Right ventricle myocardium inferior (tissue), 1 donor: ENCODE data around the gene RERE. TPM values are rescaled to one million over a fixed set of nuclear protein-coding genes. Genes with fewer than 3 reads are reported as not detected.

Source experiments
- ATAC-seq: fragments of 200-7000 bp; cut with Tn5 transposase; one replicate; pipeline ENCODE4 v1.9.1; 2020; ENCODE audit warnings: mild to moderate bottlenecking, moderate library complexity
- DNase-seq: peaks from one replicate; pipeline ENCODE4 v3.0.0; 2021; ENCODE audit errors: missing footprints
- intact Hi-C: fragments of 100-400 bp; cut with DNase I; formaldehyde crosslinking; loops from one replicate; pipeline ENCODE4 v1.11.0; 2022
- total RNA-seq: library from RNA; stranded (reverse); fragmentation: NEBNext Ultra II Directional; extraction: Animal tissue kit (Norgen Biotek cat#: 25700); gene quantifications from one replicate; pipeline ENCODE4 v1.2.1, GENCODE V29; 2021
- donor health status: DM: no; HTN: yes; CAD: no; lungs with severe emphysema.

RERE gene
- total RNA-seq, 1 donor from 2014 or later, result 133 TPM

- DNase-seq, result no peak
- ATAC-seq, result no peak
- intact Hi-C loops, result no loop called here
Measured at GRCh38 chr1:8533907-8534306, 283.5 kb downstream of the RERE start.

GRCh38 chr1:8533124-8533523 lies 284.3 kb downstream of the RERE start:
- intact Hi-C loops, result no loop called here
- ATAC-seq (no peak), DNase-seq (no peak)

- DNase-seq, result no peak
- intact Hi-C loops, result loop anchor here (5.0 kb wide), 2 partner anchors 108 to 158 kb away; no protein-coding TSS in a partner anchor
- ATAC-seq, result no peak
Measured at GRCh38 chr1:8529901-8530300, 287.5 kb downstream of the RERE start.

GRCh38 chr1:8527941-8528340 lies 289.5 kb downstream of the RERE start:
- ATAC-seq, result no peak
- intact Hi-C loops, result loop anchor here (5.0 kb wide), 2 partner anchors 106 to 156 kb away; no protein-coding TSS in a partner anchor
- no peak for DNase-seq

- intact Hi-C loops, result loop anchor here (5.0 kb wide), 2 partner anchors 103 to 153 kb away; no protein-coding TSS in a partner anchor
- peak; percentile 82 for DNase-seq
- peak; percentile 99 for ATAC-seq
Measured at GRCh38 chr1:8525558-8526275, 291.7 kb downstream of the RERE start.

- ATAC-seq (peak; percentile 20), DNase-seq (no peak)
- intact Hi-C loops, result loop anchor here (5.0 kb wide), 2 partner anchors 103 to 153 kb away; no protein-coding TSS in a partner anchor
Measured at GRCh38 chr1:8525216-8525557, 292.3 kb downstream of the RERE start.

GRCh38 chr1:8524627-8525157 lies 292.7 kb downstream of the RERE start:
- intact Hi-C loops, result loop anchor here (5.0 kb wide), 2 partner anchors 102 to 152 kb away; no protein-coding TSS in a partner anchor
- no peak for DNase-seq

GRCh38 chr1:8523666-8524206 lies 293.7 kb downstream of the RERE start:
- intact Hi-C loops, result no loop called here
- ATAC-seq, result no peak
- no peak for DNase-seq

More at GRCh38 chr1:8524627-8525157, 292.7 kb downstream of the RERE start:
- no peak for ATAC-seq

- DNase-seq, result no peak
- intact Hi-C loops, result no loop called here
- no peak for ATAC-seq
Measured at GRCh38 chr1:8520483-8520966, 296.9 kb downstream of the RERE start.

- DNase-seq (no peak), ATAC-seq (no peak)
- intact Hi-C loops, result no loop called here
Measured at GRCh38 chr1:8519167-8519566, 298.3 kb downstream of the RERE start.

- intact Hi-C loops, result no loop called here
- DNase-seq (no peak), ATAC-seq (no peak)
Measured at GRCh38 chr1:8518490-8518801, 299.0 kb downstream of the RERE start.

GRCh38 chr1:8517661-8518489 lies 299.6 kb downstream of the RERE start:
- DNase-seq, result no peak
- intact Hi-C loops, result no loop called here
- peak; percentile 53 for ATAC-seq

- no peak for DNase-seq
Measured at GRCh38 chr1:8516793-8517556, 300.5 kb downstream of the RERE start.

GRCh38 chr1:8516278-8516777 lies 301.1 kb downstream of the RERE start:
- DNase-seq (no peak), ATAC-seq (no peak)
- intact Hi-C loops, result no loop called here

More at GRCh38 chr1:8516793-8517556, 300.5 kb downstream of the RERE start:
- intact Hi-C loops, result no loop called here
- no peak for ATAC-seq

GRCh38 chr1:8512504-8512903 lies 304.9 kb downstream of the RERE start:
- DNase-seq (no peak), ATAC-seq (no peak)
- intact Hi-C loops, result no loop called here

- peak; percentile 71 for ATAC-seq
- no peak for DNase-seq
- intact Hi-C loops, result no loop called here
Measured at GRCh38 chr1:8510041-8510823, 307.2 kb downstream of the RERE start.

- no peak for DNase-seq
- no peak for ATAC-seq
- intact Hi-C loops, result no loop called here
Measured at GRCh38 chr1:8509579-8509978, 307.9 kb downstream of the RERE start.
